Nephron (organoid): ENCODE data around the gene CARNS1.

Experiments
- H3K27ac Mint-ChIP-seq, 3 experiments: 2 replicates each; pipeline ENCODE4 v1.8.0; 2020; ENCODE audit warnings: mixed read lengths in 3 of 3, mild to moderate bottlenecking in 2 of 3, moderate library complexity in 1 of 3
- H3K27me3 Mint-ChIP-seq: 2 replicates; pipeline ENCODE4 v1.8.0; 2021; ENCODE audit warnings: low read depth, mild to moderate bottlenecking, moderate library complexity, mixed read lengths
- H3K36me3 Mint-ChIP-seq: 2 replicates; pipeline ENCODE4 v1.8.0; 2020; ENCODE audit warnings: low read depth, mixed read lengths
- H3K4me1 Mint-ChIP-seq: 2 replicates; pipeline ENCODE4 v1.8.0; 2020; ENCODE audit warnings: mixed read lengths
- H3K4me3 Mint-ChIP-seq, 3 experiments: 2 replicates each; pipeline ENCODE4 v1.8.0; 2020; ENCODE audit warnings: mild to moderate bottlenecking in 3 of 3, mixed read lengths in 3 of 3, moderate library complexity in 2 of 3
- H3K9me3 Mint-ChIP-seq: 2 replicates; pipeline ENCODE4 v1.8.0; 2020; ENCODE audit warnings: mixed read lengths
- TF ChIP-seq, protein P1 (sequence below), 3 experiments: fragments of 200-600 bp; sonication (generic); IDR thresholded peaks; one replicate each; pipeline ENCODE4 v1.5.0; 2021; ENCODE audit warnings: antibody characterized with exemption in 3 of 3; ENCODE audit not compliant: unreplicated experiment in 3 of 3

Gene CARNS1

DNA sequence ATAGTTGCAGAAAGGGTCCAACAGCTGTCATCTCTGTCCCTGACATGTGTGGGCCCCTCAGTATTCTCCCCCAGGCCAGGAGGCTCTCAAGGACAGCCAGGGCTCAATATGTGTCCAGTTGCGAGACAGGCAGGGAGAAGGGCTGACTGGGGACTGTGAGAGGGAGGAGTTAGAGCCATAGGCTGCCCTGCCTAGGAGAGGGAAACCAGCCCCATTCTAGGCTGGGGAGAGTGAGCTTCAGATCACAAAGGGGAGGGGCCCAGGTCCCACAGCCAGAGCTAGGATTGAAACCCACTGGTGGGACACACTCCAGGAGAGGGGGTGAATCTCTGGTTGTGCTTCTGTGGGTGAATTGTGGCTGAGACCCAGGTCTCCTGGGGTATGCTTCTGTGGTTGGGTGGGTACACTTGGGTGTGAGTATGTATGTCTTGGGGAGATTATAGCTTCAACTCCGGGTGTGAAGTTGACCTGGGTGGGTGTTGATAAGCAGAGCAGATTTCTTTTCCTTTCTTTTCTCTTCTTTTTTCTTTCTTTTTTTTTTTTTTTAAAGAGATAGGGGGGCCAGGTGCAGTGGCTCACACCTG, 2.1 kb upstream of the CARNS1 start:
- TF ChIP-seq, protein P1, sequence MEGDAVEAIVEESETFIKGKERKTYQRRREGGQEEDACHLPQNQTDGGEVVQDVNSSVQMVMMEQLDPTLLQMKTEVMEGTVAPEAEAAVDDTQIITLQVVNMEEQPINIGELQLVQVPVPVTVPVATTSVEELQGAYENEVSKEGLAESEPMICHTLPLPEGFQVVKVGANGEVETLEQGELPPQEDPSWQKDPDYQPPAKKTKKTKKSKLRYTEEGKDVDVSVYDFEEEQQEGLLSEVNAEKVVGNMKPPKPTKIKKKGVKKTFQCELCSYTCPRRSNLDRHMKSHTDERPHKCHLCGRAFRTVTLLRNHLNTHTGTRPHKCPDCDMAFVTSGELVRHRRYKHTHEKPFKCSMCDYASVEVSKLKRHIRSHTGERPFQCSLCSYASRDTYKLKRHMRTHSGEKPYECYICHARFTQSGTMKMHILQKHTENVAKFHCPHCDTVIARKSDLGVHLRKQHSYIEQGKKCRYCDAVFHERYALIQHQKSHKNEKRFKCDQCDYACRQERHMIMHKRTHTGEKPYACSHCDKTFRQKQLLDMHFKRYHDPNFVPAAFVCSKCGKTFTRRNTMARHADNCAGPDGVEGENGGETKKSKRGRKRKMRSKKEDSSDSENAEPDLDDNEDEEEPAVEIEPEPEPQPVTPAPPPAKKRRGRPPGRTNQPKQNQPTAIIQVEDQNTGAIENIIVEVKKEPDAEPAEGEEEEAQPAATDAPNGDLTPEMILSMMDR (IDR thresholded peaks at IDR 0.05; ENCODE audit: unreplicated experiment in 3 of 3), result no peak
- H3K27me3 Mint-ChIP-seq, result peaks cover 51% of the 10 kb centered on the region
- H3K9me3 Mint-ChIP-seq, result no peaks in the 10 kb centered on the region
- H3K27ac Mint-ChIP-seq, result peak overlapping the region in 2 of 3 experiments; percentile 63 to 69
- H3K36me3 Mint-ChIP-seq, result no peaks in the 10 kb centered on the region
- H3K4me1 Mint-ChIP-seq, result peaks cover 31% of the 10 kb centered on the region
- peak overlapping the region; percentile 23 to 76 (median 35) for H3K4me3 Mint-ChIP-seq

DNA sequence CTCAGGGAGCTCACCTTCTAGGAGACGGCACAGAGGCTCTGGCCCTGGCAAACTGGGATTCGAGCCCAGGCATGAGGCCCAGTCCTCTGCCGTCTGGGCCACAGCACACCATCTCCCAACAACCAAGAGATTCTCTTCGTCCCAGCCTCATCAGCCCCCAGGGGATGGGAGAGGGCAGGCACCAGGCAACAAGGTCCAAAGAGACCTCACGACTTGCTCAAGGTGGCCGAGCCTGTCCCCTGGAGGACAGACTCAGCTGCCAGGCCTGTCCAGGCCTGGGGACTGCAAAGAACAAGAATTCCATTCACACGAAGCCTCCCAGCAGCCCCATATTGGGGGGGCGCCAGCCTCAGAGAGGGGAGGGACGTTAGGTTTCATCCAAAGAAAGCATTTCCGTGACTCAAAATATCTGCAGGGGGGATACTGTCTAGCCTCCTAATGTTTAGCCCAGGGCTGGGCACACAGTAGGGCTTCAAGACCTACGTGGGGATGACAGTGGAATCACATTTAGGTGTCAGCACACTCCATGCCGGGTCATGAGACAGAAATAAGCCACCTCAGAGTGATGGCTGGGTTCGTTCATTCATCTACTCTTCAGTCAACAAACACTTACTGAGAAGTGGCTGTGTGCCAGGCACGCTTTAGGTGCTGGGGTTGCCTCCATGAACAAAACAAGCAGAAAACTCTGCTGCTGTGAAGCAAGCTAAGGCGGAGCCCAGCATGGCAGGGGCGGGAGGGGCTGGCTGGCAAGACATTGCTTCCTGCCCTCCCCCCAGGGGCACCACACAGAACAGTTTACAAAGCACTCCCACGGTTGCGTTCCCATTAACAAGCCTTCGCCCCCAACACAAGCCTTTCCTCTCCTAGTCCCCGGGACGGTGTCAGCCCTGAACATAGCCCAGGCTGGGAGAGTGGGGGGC, 1.2 kb downstream of the CARNS1 start:
- H3K4me1 Mint-ChIP-seq, result peaks cover 32% of the 10 kb centered on the region
- no peaks in the 10 kb centered on the region for H3K9me3 Mint-ChIP-seq
- TF ChIP-seq, protein P1 (IDR thresholded peaks at IDR 0.05; ENCODE audit: unreplicated experiment in 3 of 3), result no peak
- H3K36me3 Mint-ChIP-seq, result no peaks in the 10 kb centered on the region
- peak overlapping the region; percentile 63 to 89 (median 67) for H3K27ac Mint-ChIP-seq
- peaks cover 42% of the 10 kb centered on the region for H3K27me3 Mint-ChIP-seq
- H3K4me3 Mint-ChIP-seq, result peak overlapping the region; percentile 65 to 81 (median 78)

DNA sequence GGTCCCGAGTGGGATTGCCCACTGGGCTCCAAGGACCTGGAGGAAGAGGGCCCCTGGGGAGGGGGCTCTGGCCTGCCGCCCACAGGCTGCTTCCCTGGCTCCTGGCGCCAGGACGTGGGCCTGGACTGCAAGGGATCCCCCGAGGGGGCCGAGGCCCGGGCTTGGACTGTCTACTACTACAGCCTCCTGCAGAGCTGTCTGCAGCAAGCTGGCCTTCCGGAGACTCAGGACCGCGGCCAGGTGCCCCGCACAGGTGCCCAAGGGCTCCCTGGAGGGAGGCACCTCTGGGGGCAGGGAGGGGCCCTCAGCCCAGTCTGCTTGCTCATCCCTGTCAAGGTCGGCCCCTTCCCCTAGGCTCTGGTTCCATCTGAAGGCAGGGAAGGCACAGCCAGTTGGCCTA, 1.9 kb downstream of the CARNS1 start:
- no peak overlapping the region for H3K27ac Mint-ChIP-seq
- TF ChIP-seq, protein P1 (IDR thresholded peaks at IDR 0.05; ENCODE audit: unreplicated experiment in 3 of 3), result no peak
- H3K4me1 Mint-ChIP-seq, result peaks cover 31% of the 10 kb centered on the region
- H3K9me3 Mint-ChIP-seq, result no peaks in the 10 kb centered on the region
- H3K27me3 Mint-ChIP-seq, result peaks cover 37% of the 10 kb centered on the region
- peak overlapping the region in 2 of 3 experiments; percentile 26 to 74 for H3K4me3 Mint-ChIP-seq
- H3K36me3 Mint-ChIP-seq, result no peaks in the 10 kb centered on the region

DNA sequence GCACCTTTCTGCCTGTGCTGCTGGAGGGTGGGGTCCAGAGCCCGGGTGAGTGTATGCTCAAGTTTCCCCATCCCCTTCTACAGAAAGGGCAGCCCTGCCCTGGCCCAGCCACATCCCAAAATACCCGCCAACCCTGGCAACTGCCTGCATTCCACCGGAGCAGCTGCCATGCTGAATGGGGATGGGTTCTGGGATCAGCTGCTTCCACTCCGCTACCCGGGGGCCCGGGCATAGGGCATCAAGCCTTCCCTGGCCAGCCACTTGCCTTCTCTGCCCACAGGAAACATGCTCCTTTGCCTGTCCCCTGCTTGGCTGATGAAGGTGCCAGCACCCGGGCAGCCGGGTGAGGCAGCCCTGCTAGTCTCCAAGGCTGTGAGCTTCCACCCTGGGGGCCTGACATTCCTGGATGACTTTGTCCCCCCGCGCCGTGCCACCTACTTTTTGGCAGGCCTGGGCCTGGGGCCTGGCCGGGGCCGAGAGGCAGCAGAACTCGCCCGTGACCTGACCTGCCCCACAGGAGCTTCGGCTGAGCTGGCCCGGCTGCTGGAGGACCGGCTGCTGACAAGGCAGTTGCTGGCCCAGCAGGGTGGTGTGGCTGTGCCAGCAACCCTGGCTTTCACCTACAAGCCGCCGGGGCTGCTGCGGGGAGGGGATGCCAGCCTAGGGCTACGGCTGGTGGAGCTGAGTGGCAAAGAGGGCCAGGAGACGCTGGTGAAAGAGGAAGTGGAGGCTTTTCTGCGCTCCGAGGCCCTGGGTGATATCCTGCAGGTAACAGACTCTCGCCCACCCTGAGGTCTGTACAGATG, 3.2 kb downstream of the CARNS1 start:
- H3K9me3 Mint-ChIP-seq, result no peaks in the 10 kb centered on the region
- no peaks in the 10 kb centered on the region for H3K36me3 Mint-ChIP-seq
- peak overlapping the region in 1 of 3 experiments; percentile 66 for H3K27ac Mint-ChIP-seq
- peaks cover 33% of the 10 kb centered on the region for H3K27me3 Mint-ChIP-seq
- peaks cover 19% of the 10 kb centered on the region for H3K4me1 Mint-ChIP-seq
- TF ChIP-seq, protein P1 (IDR thresholded peaks at IDR 0.05; ENCODE audit: unreplicated experiment in 3 of 3), result no peak
- H3K4me3 Mint-ChIP-seq, result peak overlapping the region in 2 of 3 experiments; percentile 48 to 74

DNA sequence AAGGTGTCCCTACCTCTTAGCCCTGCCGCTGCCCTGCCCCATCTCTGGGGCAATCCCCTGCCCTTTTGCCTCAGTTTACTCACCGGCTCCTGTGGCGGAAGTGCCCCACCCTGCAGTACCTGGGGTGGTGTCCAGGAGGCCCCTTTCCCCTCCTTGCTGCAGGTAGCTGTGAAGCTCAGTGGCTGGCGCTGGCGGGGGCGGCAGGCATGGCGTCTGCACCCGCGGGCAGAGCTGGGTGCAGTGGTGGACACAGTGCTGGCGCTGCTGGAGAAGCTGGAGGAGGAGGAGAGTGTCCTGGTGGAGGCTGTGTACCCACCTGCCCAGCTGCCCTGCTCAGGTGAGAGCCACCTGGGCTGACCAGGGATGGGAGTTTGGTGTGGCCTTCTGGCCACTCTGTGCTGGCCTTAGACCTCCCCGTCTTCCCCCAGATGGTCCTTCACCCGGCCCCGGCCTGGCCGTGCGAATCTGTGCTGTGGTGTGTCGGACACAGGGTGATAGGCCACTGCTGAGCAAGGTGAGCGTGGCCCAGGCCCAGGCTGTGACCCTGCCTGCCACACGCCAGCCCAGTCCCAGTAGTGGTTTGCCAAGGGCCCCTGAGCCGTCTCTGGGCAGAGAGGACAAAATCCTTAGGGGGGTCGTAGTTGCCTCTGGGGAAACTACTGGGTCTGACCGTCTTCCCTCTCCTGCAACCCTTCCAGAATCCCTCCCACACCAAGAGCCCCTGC, 4.0 kb downstream of the CARNS1 start:
- Mint-ChIP-seq H3K4me1 (peaks cover 19% of the 10 kb centered on the region), H3K4me3 (peak overlapping the region; percentile 77 to 83 (median 80)), H3K27me3 (peaks cover 25% of the 10 kb centered on the region), H3K36me3 (no peaks in the 10 kb centered on the region), H3K9me3 (no peaks in the 10 kb centered on the region), H3K27ac (peak overlapping the region; percentile 48 to 91 (median 84))
- TF ChIP-seq, protein P1 (IDR thresholded peaks at IDR 0.05; ENCODE audit: unreplicated experiment in 3 of 3), result no peak
